22Rv1 (cell line): ENCODE results near the gene FHIT.

Experiments used
- H3K27ac ChIP-seq: fragments of 450-650 bp; 2 replicates; pipeline ENCODE4 v1.5.1; 2017
- ZFX ChIP-seq: fragments of 450-650 bp; IDR thresholded peaks from 2 replicates; pipeline ENCODE4 v1.6.1; 2017; ENCODE audit warnings: antibody characterized with exemption, borderline replicate concordance
- TF ChIP-seq, protein P1 (sequence below): fragments of 450-650 bp; IDR thresholded peaks from 2 replicates; pipeline ENCODE4 v1.5.1; 2017; ENCODE audit warnings: mild to moderate bottlenecking

FHIT gene

DNA sequence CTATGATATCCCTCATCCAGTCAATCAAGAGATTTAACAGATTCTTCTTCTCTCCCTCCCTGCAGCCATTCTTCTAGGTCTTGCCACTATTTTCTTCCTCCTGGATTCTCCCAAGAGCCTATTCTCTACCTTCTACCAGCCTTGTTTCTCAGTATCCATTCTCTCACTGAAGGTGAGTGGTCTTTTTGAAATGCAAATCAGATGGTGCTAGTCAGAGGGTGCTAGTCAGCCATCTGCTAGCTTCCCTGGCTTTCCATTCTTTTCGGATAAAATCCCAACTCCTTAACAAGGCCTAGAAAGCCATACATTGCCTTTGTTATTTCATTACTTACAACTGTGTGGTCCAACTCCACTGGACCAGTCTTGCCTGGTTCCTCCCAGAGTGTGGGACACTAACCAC, 1467.1 kb downstream of the FHIT start:
- TF ChIP-seq ZFX: no peak
- TF ChIP-seq, protein P1, sequence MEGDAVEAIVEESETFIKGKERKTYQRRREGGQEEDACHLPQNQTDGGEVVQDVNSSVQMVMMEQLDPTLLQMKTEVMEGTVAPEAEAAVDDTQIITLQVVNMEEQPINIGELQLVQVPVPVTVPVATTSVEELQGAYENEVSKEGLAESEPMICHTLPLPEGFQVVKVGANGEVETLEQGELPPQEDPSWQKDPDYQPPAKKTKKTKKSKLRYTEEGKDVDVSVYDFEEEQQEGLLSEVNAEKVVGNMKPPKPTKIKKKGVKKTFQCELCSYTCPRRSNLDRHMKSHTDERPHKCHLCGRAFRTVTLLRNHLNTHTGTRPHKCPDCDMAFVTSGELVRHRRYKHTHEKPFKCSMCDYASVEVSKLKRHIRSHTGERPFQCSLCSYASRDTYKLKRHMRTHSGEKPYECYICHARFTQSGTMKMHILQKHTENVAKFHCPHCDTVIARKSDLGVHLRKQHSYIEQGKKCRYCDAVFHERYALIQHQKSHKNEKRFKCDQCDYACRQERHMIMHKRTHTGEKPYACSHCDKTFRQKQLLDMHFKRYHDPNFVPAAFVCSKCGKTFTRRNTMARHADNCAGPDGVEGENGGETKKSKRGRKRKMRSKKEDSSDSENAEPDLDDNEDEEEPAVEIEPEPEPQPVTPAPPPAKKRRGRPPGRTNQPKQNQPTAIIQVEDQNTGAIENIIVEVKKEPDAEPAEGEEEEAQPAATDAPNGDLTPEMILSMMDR: no peak
- H3K27ac ChIP-seq: no peak overlapping the region

GRCh38 chr3:59783468-59783988, 1467.7 kb downstream of the FHIT start:
- TF ChIP-seq ZFX: no peak
- TF ChIP-seq, protein P1: no peak
- H3K27ac ChIP-seq: no peak overlapping the region

DNA sequence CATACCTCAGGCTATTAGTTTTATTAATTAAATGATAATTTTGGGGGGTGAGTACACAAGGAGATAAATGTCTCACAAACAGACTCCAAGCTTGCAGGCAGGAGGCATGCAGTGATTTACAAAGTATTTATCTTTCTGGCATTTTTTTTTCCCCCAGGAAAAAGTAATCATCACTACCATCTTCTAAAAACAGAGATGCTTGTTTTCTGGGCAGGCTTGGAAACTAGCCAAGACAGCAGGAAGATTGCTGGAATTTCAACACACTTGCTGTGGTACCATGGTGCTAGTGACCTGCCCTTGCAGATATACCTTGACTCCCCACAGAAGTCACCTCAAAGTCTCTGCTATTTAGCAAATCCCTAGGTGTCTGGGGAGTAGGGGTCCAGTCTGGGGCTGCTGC, 1468.6 kb downstream of the FHIT start:
- TF ChIP-seq, protein P1: no peak
- TF ChIP-seq ZFX: no peak
- no peak overlapping the region for H3K27ac ChIP-seq

DNA sequence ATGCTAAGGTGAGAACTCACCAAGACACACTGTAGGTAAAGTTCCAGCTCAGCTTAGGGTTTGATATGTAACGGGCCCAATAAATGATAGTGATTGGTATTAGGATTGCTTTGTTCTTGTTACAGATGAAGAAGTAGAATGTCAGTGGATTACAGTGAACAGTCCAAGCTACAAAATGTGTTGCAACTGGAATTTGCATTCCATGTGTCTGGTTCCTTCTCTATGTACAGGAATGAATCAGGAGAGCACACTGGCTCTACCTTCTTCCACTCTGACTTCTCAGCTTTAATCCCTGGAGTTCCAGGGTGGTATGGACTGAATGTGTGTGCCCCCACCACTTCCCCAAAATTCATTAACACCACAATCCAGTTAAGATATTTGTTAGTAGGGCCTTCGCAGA, 1471.0 kb downstream of the FHIT start:
- no peak for TF ChIP-seq ZFX
- TF ChIP-seq, protein P1: no peak
- H3K27ac ChIP-seq: no peak overlapping the region

GRCh38 chr3:59779260-59779659, 1472.0 kb downstream of the FHIT start:
- H3K27ac ChIP-seq: no peak overlapping the region
- TF ChIP-seq ZFX: no peak
- TF ChIP-seq, protein P1: no peak

DNA sequence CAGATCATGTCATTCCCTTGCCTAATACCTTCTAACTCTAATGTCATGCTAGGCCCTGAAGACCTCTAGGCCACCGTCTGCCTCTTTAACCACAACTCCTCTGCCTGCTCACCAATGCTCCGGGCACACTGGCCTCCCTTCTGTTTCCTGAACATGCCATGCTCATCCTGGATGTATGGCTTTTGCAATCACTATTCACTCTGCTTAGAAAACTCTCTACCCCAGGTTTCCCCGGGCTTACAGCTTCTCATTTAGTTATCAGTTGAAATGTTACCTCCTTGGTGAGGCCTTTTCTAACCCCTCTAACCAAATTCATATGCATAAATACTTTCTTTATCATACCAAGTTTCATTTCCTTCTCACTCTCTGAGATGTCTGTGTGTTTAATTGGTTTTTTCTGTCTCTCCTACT, 1473.6 kb downstream of the FHIT start:
- TF ChIP-seq ZFX: no peak
- TF ChIP-seq, protein P1: no peak
- H3K27ac ChIP-seq: no peak overlapping the region

DNA sequence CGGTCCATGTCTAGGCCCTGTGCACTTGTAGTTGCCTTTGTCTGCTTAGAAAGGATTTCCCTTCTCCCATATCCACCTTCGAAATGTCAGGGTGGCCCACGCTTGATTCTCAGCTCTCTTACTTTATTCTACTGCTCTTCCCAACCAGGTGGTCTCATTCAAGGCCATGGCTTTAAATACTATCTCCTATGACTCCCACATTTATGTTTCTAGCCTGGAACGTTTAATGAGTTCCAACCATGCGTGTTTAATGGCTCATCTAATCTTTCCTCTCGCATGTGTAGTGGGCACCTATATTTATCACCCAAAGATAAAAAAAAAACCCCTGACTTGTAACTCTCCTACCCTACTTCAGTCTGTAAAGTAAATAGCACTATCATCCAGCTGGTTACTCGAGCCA, 1474.2 kb downstream of the FHIT start:
- H3K27ac ChIP-seq: no peak overlapping the region

More for the DNA sequence above, 1474.2 kb downstream of the FHIT start:
- TF ChIP-seq, protein P1: no peak
- no peak for TF ChIP-seq ZFX
